A673 (cell line): Measurements from ENCODE around the gene CXCR3.
"Not testable (repeated sequence)": the region's sequence is repeated elsewhere in the genome, so short reads cannot be mapped to it uniquely, and the experiment has no call there.

Experiments used
- CTCF ChIP-seq: fragments of 300-800, 200-600 bp; sonication (generic); conservative IDR thresholded peaks from 2 replicates; pipeline ENCODE4 v1.5.1; 2017; ENCODE audit warnings: low read depth, mild to moderate bottlenecking, antibody characterized with exemption, low read length, moderate library complexity, mixed read lengths
- EZH2 ChIP-seq: fragments of 200-600 bp; sonication (generic); IDR thresholded peaks from 2 replicates; pipeline ENCODE4 v1.6.1; 2017; ENCODE audit warnings: borderline replicate concordance, low read depth, mild to moderate bottlenecking, mixed read lengths, antibody characterized with exemption, low read length; ENCODE audit not compliant: poor library complexity, severe bottlenecking

DNA sequence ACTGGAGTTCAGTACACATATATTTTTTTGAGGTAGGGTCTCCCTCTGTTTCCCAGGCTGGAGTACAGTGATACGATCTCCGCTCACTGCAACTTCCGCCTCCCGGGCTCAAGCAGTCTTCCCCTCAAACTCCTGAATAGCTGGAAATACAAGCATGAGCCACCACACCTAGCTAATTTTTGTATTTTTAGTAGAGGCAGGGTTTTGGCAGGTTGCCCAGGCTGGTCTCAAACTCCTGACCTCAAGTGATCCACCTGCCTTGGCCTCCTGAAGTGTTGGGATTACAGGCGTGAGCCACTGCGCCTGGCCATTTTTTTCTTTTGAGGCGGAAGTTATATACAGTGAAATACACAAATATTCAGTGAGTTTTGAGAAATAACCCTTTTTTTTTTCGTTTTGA, 46.9 kb downstream of the CXCR3 start:
- not testable (repeated sequence) for TF ChIP-seq CTCF, EZH2
